H9 (cell line): Measurements from ENCODE around the gene NKX2-2. TPM values are rescaled to one million over a fixed set of nuclear protein-coding genes. Genes with fewer than 3 reads are reported as not detected.

Experiments
- DNase-seq: peaks from one replicate; pipeline ENCODE4 v3.0.0-alpha.2; 2017
- H2AFZ ChIP-seq: one replicate; pipeline ENCODE4 v1.6.1; 2013; ENCODE audit warnings: mild to moderate bottlenecking, low read length, control low read depth, moderate library complexity
- H2AK5ac ChIP-seq: 2 replicates; pipeline ENCODE4 v1.6.1; 2013; ENCODE audit warnings: low read length, control low read depth, mixed read lengths; ENCODE audit not compliant: insufficient read length
- H2BK120ac ChIP-seq: one replicate; pipeline ENCODE4 v1.6.1; 2013; ENCODE audit warnings: low read depth, mild to moderate bottlenecking, low read length, control low read depth, inconsistent platforms; ENCODE audit not compliant: poor library complexity, severe bottlenecking
- H2BK12ac ChIP-seq: 2 replicates; pipeline ENCODE4 v1.6.1; 2013; ENCODE audit warnings: low read length, control low read depth, mixed read lengths, low read depth; ENCODE audit not compliant: insufficient read length
- H2BK15ac ChIP-seq: 2 replicates; pipeline ENCODE4 v1.6.1; 2013; ENCODE audit warnings: low read depth, low read length, control low read depth
- H2BK20ac ChIP-seq: one replicate; pipeline ENCODE4 v1.6.1; 2013; ENCODE audit warnings: low read depth, mild to moderate bottlenecking, low read length, control low read depth, inconsistent platforms; ENCODE audit not compliant: poor library complexity, severe bottlenecking
- H2BK5ac ChIP-seq: 2 replicates; pipeline ENCODE4 v1.6.1; 2013; ENCODE audit warnings: low read length, control low read depth, mixed read lengths; ENCODE audit not compliant: insufficient read length
- H3K14ac ChIP-seq: 2 replicates; pipeline ENCODE4 v1.6.1; 2013; ENCODE audit warnings: low read length, control low read depth; ENCODE audit not compliant: insufficient read depth
- H3K18ac ChIP-seq: 2 replicates; pipeline ENCODE4 v1.6.1; 2013; ENCODE audit warnings: low read depth, mild to moderate bottlenecking, mixed read lengths, low read length, control low read depth; ENCODE audit not compliant: insufficient read length
- H3K23ac ChIP-seq: 2 replicates; pipeline ENCODE4 v1.6.1; 2013; ENCODE audit warnings: low read length, control low read depth, mixed read lengths, low read depth; ENCODE audit not compliant: insufficient read length
- H3K23me2 ChIP-seq: 2 replicates; pipeline ENCODE4 v1.6.1; 2013; ENCODE audit warnings: low read depth, mild to moderate bottlenecking, mixed read lengths, low read length, control low read depth; ENCODE audit not compliant: insufficient read length, poor library complexity, severe bottlenecking
- H3K27ac ChIP-seq: 2 replicates; pipeline ENCODE4 v1.5.1; 2013; ENCODE audit warnings: low read length, control low read depth, mixed read lengths, low read depth; ENCODE audit not compliant: insufficient read length
- H3K27me3 ChIP-seq: 2 replicates; pipeline ENCODE4 v1.6.1; 2013; ENCODE audit warnings: low read length, control low read depth, inconsistent platforms; ENCODE audit not compliant: insufficient read depth
- H3K4ac ChIP-seq: 2 replicates; pipeline ENCODE4 v1.6.1; 2013; ENCODE audit warnings: low read depth, mild to moderate bottlenecking, control low read depth, inconsistent platforms, low read length, moderate library complexity
- H3K4me1 ChIP-seq: 2 replicates; pipeline ENCODE4 v1.6.1; 2013; ENCODE audit warnings: low read length, control low read depth, inconsistent platforms; ENCODE audit not compliant: insufficient read depth
- H3K4me2 ChIP-seq: 2 replicates; pipeline ENCODE4 v1.6.1; 2013; ENCODE audit warnings: low read length, control low read depth, mixed read lengths; ENCODE audit not compliant: insufficient read length, insufficient read depth
- H3K56ac ChIP-seq: 2 replicates; pipeline ENCODE4 v1.6.1; 2013; ENCODE audit warnings: low read depth, mild to moderate bottlenecking, mixed read lengths, low read length, control low read depth; ENCODE audit not compliant: insufficient read length
- H3K79me1 ChIP-seq: 2 replicates; pipeline ENCODE4 v1.6.1; 2013; ENCODE audit warnings: low read depth, mild to moderate bottlenecking, moderate library complexity, low read length, control low read depth, inconsistent platforms; ENCODE audit not compliant: insufficient read depth, poor library complexity, severe bottlenecking
- H3K79me2 ChIP-seq: 2 replicates; pipeline ENCODE4 v1.6.1; 2013; ENCODE audit warnings: low read length, control low read depth, inconsistent platforms; ENCODE audit not compliant: insufficient read depth
- H3K9ac ChIP-seq: 2 replicates; pipeline ENCODE4 v1.6.1; 2013; ENCODE audit warnings: low read length, control low read depth, mixed read lengths; ENCODE audit not compliant: insufficient read length; ENCODE audit errors: extremely low read depth
- H3K9me3 ChIP-seq: one replicate; pipeline ENCODE4 v1.6.1; 2013; ENCODE audit warnings: low read depth, low read length, inconsistent platforms; ENCODE audit not compliant: control insufficient read depth
- H3T11ph ChIP-seq: one replicate; pipeline ENCODE4 v1.6.1; 2013; ENCODE audit warnings: mild to moderate bottlenecking, low read length, control low read depth, inconsistent platforms
- H4K20me1 ChIP-seq: one replicate; pipeline ENCODE4 v1.6.1; 2013; ENCODE audit not compliant: control insufficient read depth, insufficient read length, insufficient read depth
- H4K5ac ChIP-seq: 2 replicates; pipeline ENCODE4 v1.6.1; 2013; ENCODE audit warnings: low read depth, mild to moderate bottlenecking, mixed read lengths, low read length, control low read depth; ENCODE audit not compliant: insufficient read length
- H4K8ac ChIP-seq: replicated peaks from 2 replicates; pipeline ENCODE4 v1.6.1; 2013; ENCODE audit warnings: low read length, control low read depth, mixed read lengths, low read depth; ENCODE audit not compliant: insufficient read length
- H4K91ac ChIP-seq: 2 replicates; pipeline ENCODE4 v1.6.1; 2013; ENCODE audit warnings: low read depth, mild to moderate bottlenecking, moderate library complexity, mixed read lengths, low read length, control low read depth; ENCODE audit not compliant: insufficient read length
- H3K27ac Mint-ChIP-seq, 3 experiments: 2 replicates in 2 of 3; 3 replicates in 1 of 3; pipeline ENCODE4 v1.8.0; 2020 to 2021; ENCODE audit warnings: mixed read lengths in 3 of 3, mild to moderate bottlenecking in 1 of 3, moderate library complexity in 1 of 3
- H3K27me3 Mint-ChIP-seq: 2 replicates; pipeline ENCODE4 v1.8.0; 2021; ENCODE audit warnings: low read depth, mild to moderate bottlenecking, moderate library complexity, mixed read lengths
- H3K36me3 Mint-ChIP-seq, 3 experiments: 2 replicates in 2 of 3; 3 replicates in 1 of 3; pipeline ENCODE4 v1.8.0; 2020 to 2021; ENCODE audit warnings: low read depth in 3 of 3, mixed read lengths in 3 of 3; ENCODE audit not compliant: insufficient read depth in 1 of 3
- H3K4me1 Mint-ChIP-seq, 2 experiments: 2 replicates each; pipeline ENCODE4 v1.8.0; 2020; ENCODE audit warnings: mixed read lengths in 2 of 2
- H3K4me3 Mint-ChIP-seq, 2 experiments: 2 replicates in 1 of 2; 3 replicates in 1 of 2; pipeline ENCODE4 v1.8.0; 2020 to 2021; ENCODE audit warnings: mild to moderate bottlenecking in 2 of 2, mixed read lengths in 2 of 2, moderate library complexity in 1 of 2
- H3K9me3 Mint-ChIP-seq, 2 experiments: 2 replicates in 1 of 2; 3 replicates in 1 of 2; pipeline ENCODE4 v1.8.0; 2020; ENCODE audit warnings: mild to moderate bottlenecking in 2 of 2, mixed read lengths in 2 of 2, moderate library complexity in 1 of 2
- CTCF ChIP-seq: fragments of 200-600 bp; sonication (generic); conservative IDR thresholded peaks from 3 replicates; pipeline ENCODE4 v1.8.0; 2021; ENCODE audit warnings: antibody characterized with exemption, mild to moderate bottlenecking
- WGBS: extraction: QIAGEN DNeasy Blood & Tissue Kit; methylation state at CpG from one replicate; pipeline ENCODE4 v1.1.7; 2013; ENCODE audit warnings: missing lambda C conversion rate, low lambda C conversion rate, mixed read lengths; ENCODE audit not compliant: insufficient read length; ENCODE audit errors: extremely low coverage; 5-methylcytosine and 5-hydroxymethylcytosine counted together
- total RNA-seq: library from RNA; stranded (reverse); gene quantifications from 2 replicates; pipeline ENCODE4 v1.2.1, GENCODE V29; 2021

Gene NKX2-2
- total RNA-seq, 1 experiment from 2014 or later = not detected

- H3K23ac ChIP-seq = no peak overlapping the region
- H2AFZ ChIP-seq = no peak overlapping the region
- H3K79me1 ChIP-seq = no peaks in the 10 kb centered on the region
- no peak overlapping the region for H3K27ac Mint-ChIP-seq
- peak; percentile 2 for DNase-seq
- no CpG with 5 or more reads among the region's 5 CpGs for WGBS
- no peak overlapping the region for H3K18ac ChIP-seq
- H2BK5ac ChIP-seq = no peak overlapping the region
- H2BK20ac ChIP-seq = no peak overlapping the region
- H4K5ac ChIP-seq = no peak overlapping the region
- H3K27ac ChIP-seq = no peak overlapping the region
- TF ChIP-seq CTCF = no peak
- H2AK5ac ChIP-seq = no peak overlapping the region
- H3K4me2 ChIP-seq = no peak overlapping the region
- no peak overlapping the region for H2BK120ac ChIP-seq
- no peak overlapping the region for H4K91ac ChIP-seq
- no peak overlapping the region for H3K56ac ChIP-seq
- no peak overlapping the region for H3K4ac ChIP-seq
- H3K36me3 Mint-ChIP-seq = no peaks in the 10 kb centered on the region; a peak in 1 of 7 replicates
- no peaks in the 10 kb centered on the region for H3K9me3 ChIP-seq
- H4K20me1 ChIP-seq = no peaks in the 10 kb centered on the region
- no peak overlapping the region for H2BK15ac ChIP-seq
- no peak overlapping the region for H4K8ac ChIP-seq
- H3T11ph ChIP-seq = no peak overlapping the region
- H3K9me3 Mint-ChIP-seq = peaks cover 0 to 8% of the 10 kb centered on the region in 2 experiments; a peak in 3 of 5 replicates
- peaks cover 79% of the 10 kb centered on the region for H3K27me3 Mint-ChIP-seq
- H2BK12ac ChIP-seq = no peak overlapping the region
- H3K4me1 Mint-ChIP-seq = peaks cover 11 to 16% of the 10 kb centered on the region in 2 experiments
- no peak overlapping the region for H3K14ac ChIP-seq
- peaks cover 4% of the 10 kb centered on the region for H3K23me2 ChIP-seq
- no peak overlapping the region for H3K9ac ChIP-seq
- no peaks in the 10 kb centered on the region for H3K79me2 ChIP-seq
- H3K4me3 Mint-ChIP-seq = no peak overlapping the region
- H3K4me1 ChIP-seq = peaks cover 3% of the 10 kb centered on the region; the same call in 1 of the 2 replicates
- peaks cover 32% of the 10 kb centered on the region for H3K27me3 ChIP-seq
Observed at GRCh38 chr20:21527908-21528307, 14.0 kb upstream of the NKX2-2 start.
